Mammary epithelial cell (primary cell): ENCODE data around the gene WNT10A.

Experiments
- CTCF ChIP-seq, 2 donors: IDR thresholded peaks in 1 of 2; conservative IDR thresholded peaks in 1 of 2; 2 replicates each; pipeline ENCODE4 v1.5.1; 2011 to 2012; ENCODE audit warnings: inconsistent platforms in 2 of 2, low read length in 2 of 2, mild to moderate bottlenecking in 2 of 2, control low read depth in 1 of 2, low read depth in 1 of 2; ENCODE audit not compliant: insufficient read depth in 1 of 2; ENCODE audit errors: extremely low read depth in 1 of 2
- EZH2 ChIP-seq: IDR thresholded peaks from 2 replicates; pipeline ENCODE4 v1.6.1; 2012; ENCODE audit warnings: low read length, inconsistent platforms, borderline replicate concordance

- TF ChIP-seq EZH2, result no peak
- TF ChIP-seq CTCF (conservative IDR thresholded peaks at IDR 0.05 in 1 of 2, IDR thresholded peaks at IDR 0.05 in 1 of 2; ENCODE audit: extremely low read depth in 1 of 2, insufficient read depth in 1 of 2, low read depth in 1 of 2, low read length in 2 of 2), result no peak
Observed at GRCh38 chr2:218883491-218884490, 3.1 kb downstream of the WNT10A start.
